Keratinocyte (primary cell): Measurements from ENCODE around the gene CAPZA1. TPM values are rescaled to one million over a fixed set of nuclear protein-coding genes. Genes with fewer than 3 reads are reported as not detected.

ENCODE experiments used
- DNase-seq: peaks from one replicate; pipeline ENCODE4 v3.0.0-alpha.2; 2011; ENCODE audit warnings: low read depth, missing footprints, low spot score
- FAIRE-seq: peaks from 2 replicates; lab custom pipeline; 2011; peaks lifted over from hg19 to GRCh38; lab: Jason Lieb, UNC
- H2AFZ ChIP-seq: 2 replicates; pipeline ENCODE4 v1.6.0; 2012; ENCODE audit warnings: low read length, control low read depth, inconsistent platforms; ENCODE audit not compliant: control insufficient read depth
- H3K27ac ChIP-seq: 2 replicates; pipeline ENCODE4 v1.5.1; 2011; ENCODE audit warnings: low read length; ENCODE audit not compliant: control insufficient read depth, insufficient read depth
- H3K27me3 ChIP-seq: 3 replicates; pipeline ENCODE4 v1.6.0; 2011; ENCODE audit warnings: low read length; ENCODE audit not compliant: control insufficient read depth, insufficient read depth; ENCODE audit errors: extremely low read depth
- H3K36me3 ChIP-seq, 2 experiments: 2 replicates in 1 of 2; 3 replicates in 1 of 2; pipeline ENCODE4 v1.5.1; 2011; ENCODE audit warnings: low read length in 2 of 2, mild to moderate bottlenecking in 1 of 2; ENCODE audit not compliant: control insufficient read depth in 2 of 2, insufficient read depth in 2 of 2; ENCODE audit errors: extremely low read depth in 1 of 2
- H3K4me1 ChIP-seq: 3 replicates; pipeline ENCODE4 v1.5.1; 2011; ENCODE audit warnings: low read length; ENCODE audit not compliant: control insufficient read depth, insufficient read depth; ENCODE audit errors: extremely low read depth
- H3K4me2 ChIP-seq: 3 replicates; pipeline ENCODE4 v1.6.0; 2011; ENCODE audit warnings: low read depth, low read length; ENCODE audit not compliant: control insufficient read depth, insufficient read depth; ENCODE audit errors: extremely low read depth
- H3K4me3 ChIP-seq, 3 experiments: fragments of 200-600 bp in 1 of 3; sonication (generic) in 1 of 3; 2 replicates in 2 of 3; 3 replicates in 1 of 3; pipeline ENCODE4 v1.5.1; 2011 to 2016; ENCODE audit warnings: low read length in 3 of 3, mild to moderate bottlenecking in 3 of 3, control low read depth in 2 of 3, inconsistent platforms in 1 of 3, low read depth in 1 of 3, mixed read lengths in 1 of 3, mixed run types in 1 of 3, moderate library complexity in 1 of 3; ENCODE audit not compliant: control insufficient read depth in 2 of 3, insufficient read depth in 2 of 3; ENCODE audit errors: extremely low read depth in 1 of 3
- H3K79me2 ChIP-seq: 2 replicates; pipeline ENCODE4 v1.6.0; 2012; ENCODE audit warnings: low read length; ENCODE audit not compliant: control insufficient read depth, insufficient read depth
- H3K9ac ChIP-seq: 3 replicates; pipeline ENCODE4 v1.6.0; 2011; ENCODE audit warnings: low read length; ENCODE audit not compliant: control insufficient read depth, insufficient read depth; ENCODE audit errors: extremely low read depth
- H3K9me1 ChIP-seq: 3 replicates; pipeline ENCODE4 v1.6.0; 2011; ENCODE audit warnings: low read length; ENCODE audit not compliant: control insufficient read depth, insufficient read depth; ENCODE audit errors: extremely low read depth
- H3K9me3 ChIP-seq: 2 replicates; pipeline ENCODE4 v1.5.1; 2012; ENCODE audit warnings: low read depth, low read length; ENCODE audit not compliant: control insufficient read depth
- H4K20me1 ChIP-seq: 3 replicates; pipeline ENCODE4 v1.6.0; 2011; ENCODE audit warnings: low read length; ENCODE audit not compliant: control insufficient read depth, insufficient read depth; ENCODE audit errors: extremely low read depth
- EZH2 ChIP-seq: IDR thresholded peaks from one replicate; pipeline ENCODE4 v1.6.1; 2012; ENCODE audit warnings: inconsistent platforms, mild to moderate bottlenecking, low read length, moderate library complexity
- dilution Hi-C: fragments of 300-500 bp; cut with MboI; formaldehyde crosslinking; loops from one replicate; pipeline ENCODE4 v1.7.0; 2020; ENCODE audit warnings: low sequenced_read_pairs; ENCODE audit not compliant: extremely low pct_ligation_motif_present
- polyA plus RNA-seq, 5 experiments: library from polyadenylated mRNA; depleted of rRNA in 3 of 5; stranded (reverse) in 3 of 5; stranded (forward) in 1 of 5; unstranded in 1 of 5; fragments of >200 nt; gene quantifications; 1 replicate in 1 of 5; 2 replicates in 3 of 5; 3 replicates in 1 of 5; pipeline versions ENCODE4 v1.2.1 to v1.2.3, GENCODE V29; 2011 to 2012; ENCODE audit warnings: missing spikeins in 2 of 5, low read depth in 1 of 5, low replicate concordance in 1 of 5
- small RNA-seq, 3 experiments: library from RNA; depleted of rRNA; stranded (forward); fragments of <200 nt; gene quantifications; one replicate each; pipeline ENCODE3, GENCODE V24; 2012; ENCODE audit warnings: low read depth in 3 of 3, low replicate concordance in 1 of 3; ENCODE audit not compliant: insufficient read length in 3 of 3
- TF ChIP-seq, protein P1 (sequence below), 3 experiments: IDR thresholded peaks in 1 of 3; conservative IDR thresholded peaks in 1 of 3; optimal IDR thresholded peaks in 1 of 3; 2 replicates in 2 of 3; 3 replicates in 1 of 3; pipeline versions ENCODE3 to v1.5.1; 2011; ENCODE audit warnings: low read length in 3 of 3, mild to moderate bottlenecking in 3 of 3, moderate library complexity in 2 of 3, control low read depth in 1 of 3, inconsistent platforms in 1 of 3; ENCODE audit not compliant: insufficient read depth in 2 of 3; ENCODE audit errors: extremely low read depth in 1 of 3

CAPZA1 gene
- polyA plus RNA-seq, 1 donor (not counting 4 experiments of a cell fraction or from before 2014, with no cell fraction given) = 239 TPM

DNA sequence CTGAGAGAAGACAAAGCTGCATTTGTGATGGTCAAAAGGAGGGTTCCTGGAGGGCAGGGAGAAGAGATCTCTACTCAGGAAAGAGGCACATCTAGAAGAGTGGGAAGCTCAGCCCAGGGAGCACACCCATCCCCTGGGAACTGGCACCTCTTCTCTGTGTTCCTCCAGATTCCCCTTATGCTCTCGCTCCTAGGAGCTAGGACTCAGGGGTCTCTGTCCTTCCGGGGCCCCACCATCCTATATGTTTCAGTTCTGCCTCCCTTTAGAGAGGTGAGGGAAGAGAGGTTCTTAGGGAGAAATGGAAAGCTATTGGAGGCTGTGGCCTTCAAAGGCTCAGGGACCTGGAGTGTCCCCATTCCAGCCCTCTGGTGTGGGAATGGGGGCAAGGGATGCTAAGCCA lies 100.1 kb downstream of the CAPZA1 start:
- DNase-seq (no peak), FAIRE-seq (no peak)
- dilution Hi-C loops = loop anchor here (5.0 kb wide), 1 partner anchor 63 kb away; no protein-coding TSS in a partner anchor
- peaks cover 23% of the 10 kb centered on the region for H3K4me1 ChIP-seq
- no peaks in the 10 kb centered on the region for H3K9me3 ChIP-seq
- H3K79me2 ChIP-seq = no peaks in the 10 kb centered on the region
- H3K4me3 ChIP-seq = no peak overlapping the region
- no peaks in the 10 kb centered on the region for H3K27me3 ChIP-seq
- H3K4me2 ChIP-seq = no peak overlapping the region
- H3K36me3 ChIP-seq = no peaks in the 10 kb centered on the region
- no peaks in the 10 kb centered on the region for H4K20me1 ChIP-seq
- H2AFZ ChIP-seq = no peak overlapping the region
- no peak overlapping the region for H3K27ac ChIP-seq
- TF ChIP-seq, protein P1, sequence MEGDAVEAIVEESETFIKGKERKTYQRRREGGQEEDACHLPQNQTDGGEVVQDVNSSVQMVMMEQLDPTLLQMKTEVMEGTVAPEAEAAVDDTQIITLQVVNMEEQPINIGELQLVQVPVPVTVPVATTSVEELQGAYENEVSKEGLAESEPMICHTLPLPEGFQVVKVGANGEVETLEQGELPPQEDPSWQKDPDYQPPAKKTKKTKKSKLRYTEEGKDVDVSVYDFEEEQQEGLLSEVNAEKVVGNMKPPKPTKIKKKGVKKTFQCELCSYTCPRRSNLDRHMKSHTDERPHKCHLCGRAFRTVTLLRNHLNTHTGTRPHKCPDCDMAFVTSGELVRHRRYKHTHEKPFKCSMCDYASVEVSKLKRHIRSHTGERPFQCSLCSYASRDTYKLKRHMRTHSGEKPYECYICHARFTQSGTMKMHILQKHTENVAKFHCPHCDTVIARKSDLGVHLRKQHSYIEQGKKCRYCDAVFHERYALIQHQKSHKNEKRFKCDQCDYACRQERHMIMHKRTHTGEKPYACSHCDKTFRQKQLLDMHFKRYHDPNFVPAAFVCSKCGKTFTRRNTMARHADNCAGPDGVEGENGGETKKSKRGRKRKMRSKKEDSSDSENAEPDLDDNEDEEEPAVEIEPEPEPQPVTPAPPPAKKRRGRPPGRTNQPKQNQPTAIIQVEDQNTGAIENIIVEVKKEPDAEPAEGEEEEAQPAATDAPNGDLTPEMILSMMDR (optimal IDR thresholded peaks at IDR 0.05 in 1 of 3, IDR thresholded peaks at IDR 0.05 in 1 of 3, conservative IDR thresholded peaks at IDR 0.05 in 1 of 3; ENCODE audit: extremely low read depth in 1 of 3, insufficient read depth in 2 of 3, low read length in 3 of 3) = no peak
- TF ChIP-seq EZH2 = no peak
- no peaks in the 10 kb centered on the region for H3K9me1 ChIP-seq
- no peak overlapping the region for H3K9ac ChIP-seq

DNA sequence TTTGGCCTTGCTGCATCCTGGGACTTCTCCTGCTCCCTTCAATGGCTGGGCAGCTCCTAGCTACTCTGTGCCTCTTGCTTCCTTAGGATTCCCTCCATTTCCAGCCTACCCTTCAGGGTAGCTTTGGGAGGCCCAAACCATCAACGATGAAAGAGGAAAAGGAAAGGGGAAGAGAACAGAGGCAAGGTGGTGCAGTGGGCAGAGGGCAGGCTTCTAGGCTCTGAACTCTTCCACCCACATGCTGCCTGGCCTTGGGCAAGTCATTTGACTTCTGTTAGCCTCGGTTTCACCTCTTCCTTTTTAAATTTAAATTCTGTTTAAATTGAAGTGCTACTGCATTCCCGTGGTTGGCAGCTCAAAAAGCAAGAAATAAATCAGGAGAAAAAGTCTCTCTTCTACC lies 101.2 kb downstream of the CAPZA1 start:
- no peaks in the 10 kb centered on the region for H3K9me3 ChIP-seq
- H3K9ac ChIP-seq = no peak overlapping the region
- no peak for TF ChIP-seq EZH2
- TF ChIP-seq, protein P1 (optimal IDR thresholded peaks at IDR 0.05 in 1 of 3, IDR thresholded peaks at IDR 0.05 in 1 of 3, conservative IDR thresholded peaks at IDR 0.05 in 1 of 3; ENCODE audit: extremely low read depth in 1 of 3, insufficient read depth in 2 of 3, low read length in 3 of 3) = no peak
- no peaks in the 10 kb centered on the region for H3K79me2 ChIP-seq
- no peak overlapping the region for H3K4me2 ChIP-seq
- H3K4me3 ChIP-seq = no peak overlapping the region
- no peak overlapping the region for H3K27ac ChIP-seq
- H3K4me1 ChIP-seq = peaks cover 22% of the 10 kb centered on the region
- no peaks in the 10 kb centered on the region for H4K20me1 ChIP-seq
- H3K36me3 ChIP-seq = no peaks in the 10 kb centered on the region
- DNase-seq (no peak), FAIRE-seq (no peak)
- no peaks in the 10 kb centered on the region for H3K27me3 ChIP-seq
- no peak overlapping the region for H2AFZ ChIP-seq
- no peaks in the 10 kb centered on the region for H3K9me1 ChIP-seq
- dilution Hi-C loops = no loop called here

Small RNA genes within 50 kb of the gene (small RNA-seq; reads per million reads assigned to genes)
- 0 reads per million in 3 experiments for gene RNU7-70P

Other genes starting within 250 kb of the CAPZA1 start
- 16.3 to 20.2 TPM (median 19.1 TPM) in 3 replicates for gene CTTNBP2NL, start 223.6 kb upstream of the CAPZA1 start, polyA plus RNA-seq
- 0.37 to 0.51 TPM (median 0.49 TPM) in 3 replicates for gene WNT2B, start 110.9 kb upstream of the CAPZA1 start, polyA plus RNA-seq
- gene ST7L, start 691 bp upstream of the CAPZA1 start, polyA plus RNA-seq = 7.7 to 13.4 TPM (median 10.3 TPM) in 3 replicates
- gene MOV10, start 54.8 kb downstream of the CAPZA1 start, polyA plus RNA-seq = 28.6 to 39.2 TPM (median 30.6 TPM) in 3 replicates
- gene RHOC, start 87.3 kb downstream of the CAPZA1 start, polyA plus RNA-seq = 639 to 942 TPM (median 813 TPM) in 3 replicates
- 7.7 to 14.2 TPM (median 7.7 TPM) in 3 replicates for gene PPM1J, start 95.5 kb downstream of the CAPZA1 start, polyA plus RNA-seq